ENCODE data around the gene ICE1. TPM values are rescaled to one million over a fixed set of nuclear protein-coding genes. Genes with fewer than 3 reads are reported as not detected.

The ICE1 gene
- total and polyA plus RNA-seq, 9 of the 15 experiments (the other 6 are each of a cell fraction or from before 2014, with no cell fraction given), result 4.9 to 47.4 (median 28.2) TPM

GRCh38 chr5:5524327-5524726 is 101.8 kb downstream of the ICE1 start:
- Histone ChIP-seq H3K4me2 (ENCODE audit: insufficient read depth, low read length) (no peak overlapping the region), H3K27me3 (ENCODE audit: control insufficient read depth in 2 of 2, insufficient read depth in 2 of 2, low read length in 2 of 2) (no peaks in the 10 kb centered on the region; a peak in 1 of 5 replicates), H3K9ac (ENCODE audit: insufficient read depth in 1 of 2, low read depth in 2 of 2, low read length in 2 of 2) (no peak overlapping the region), H3K79me2 (ENCODE audit: control insufficient read depth, insufficient read depth, low read length) (no peaks in the 10 kb centered on the region), H3K9me3 (replicated peaks; ENCODE audit: control insufficient read depth, insufficient read depth, low read depth, low read length) (no peaks in the 10 kb centered on the region), H3K27ac (ENCODE audit: extremely low read depth, low read depth, low read length) (no peak overlapping the region), H3K36me3 (ENCODE audit: control insufficient read depth, insufficient read depth, low read length) (no peaks in the 10 kb centered on the region), H3K4me3 (no peak overlapping the region), H2AFZ (ENCODE audit: low read depth, low read length) (0 out of 2 replicates have a peak overlapping the region, but pooled peaks have one; percentile 35), H4K20me1 (replicated peaks; ENCODE audit: control insufficient read depth, insufficient read depth, low read length) (no peaks in the 10 kb centered on the region), H3K4me1 (replicated peaks in 1 of 2; ENCODE audit: control insufficient read depth in 2 of 2, insufficient read depth in 2 of 2, low read length in 2 of 2) (no peaks in the 10 kb centered on the region), H3K9me1 (ENCODE audit: control insufficient read depth, insufficient read depth, low read length) (no peaks in the 10 kb centered on the region)
- intact Hi-C loops (cut with micrococcal nuclease) (no loop called here), in situ Hi-C loops (cut with MboI) (no loop called here)
- no TSS peak for BruUV-seq (replicated peaks)
- FAIRE-seq, result no peak
- POLR2A ChIA-PET, result no interaction called here
- CTCF ChIA-PET (ENCODE audit: low intra/inter-chr PET ratio), result no interaction called here
- TF ChIP-seq NR2C2 (CRISPR knock-in tag; IDR thresholded peaks at IDR 0.05), result no peak
- TF ChIP-seq NR2C2 (tag; IDR thresholded peaks at IDR 0.05), result no peak
- TF ChIP-seq ESRRB (CRISPR knock-in tag; IDR thresholded peaks at IDR 0.05; ENCODE audit: borderline replicate concordance), result no peak
- no peak for TF ChIP-seq MNT (conservative IDR thresholded peaks at IDR 0.05)
- TF ChIP-seq GTF2E2 (tag; IDR thresholded peaks at IDR 0.05), result no peak
- TF ChIP-seq SOX6 (IDR thresholded peaks at IDR 0.05), result no peak
- TF ChIP-seq ADNP (tag; IDR thresholded peaks at IDR 0.05), result no peak
- no peak for TF ChIP-seq POLR2AphosphoS2 (IDR thresholded peaks at IDR 0.05; ENCODE audit: low read length)
- no peak for TF ChIP-seq SRSF9 (IDR thresholded peaks at IDR 0.05; ENCODE audit: borderline replicate concordance, low read depth, low read length)
- no peak for TF ChIP-seq MAFK (IDR thresholded peaks at IDR 0.05; ENCODE audit: low read length)
- TF ChIP-seq GTF2F1 (IDR thresholded peaks at IDR 0.05; ENCODE audit: low read depth, low read length), result no peak
- TF ChIP-seq RAD51 (IDR thresholded peaks at IDR 0.05; ENCODE audit: borderline replicate concordance, low read depth), result no peak
- no peak for TF ChIP-seq HMBOX1 (IDR thresholded peaks at IDR 0.05)
- TF ChIP-seq SP2 (IDR thresholded peaks at IDR 0.05; ENCODE audit: extremely low read depth, low read depth, low read length, poor library complexity, severe bottlenecking), result no peak
- TF ChIP-seq L3MBTL2 (IDR thresholded peaks at IDR 0.05), result no peak
- no peak for TF ChIP-seq MTA3 (IDR thresholded peaks at IDR 0.05; ENCODE audit: borderline replicate concordance)
- TF ChIP-seq RHOXF2B (CRISPR knock-in tag; conservative IDR thresholded peaks at IDR 0.05), result no peak
- TF ChIP-seq SREBF1 (IDR thresholded peaks at IDR 0.05; ENCODE audit: borderline replicate concordance, low read depth, low read length), result no peak
- TF ChIP-seq PTTG1 (tag; IDR thresholded peaks at IDR 0.05; ENCODE audit: low read depth), result no peak
- ATAC-seq, result no peak
- WGBS (ENCODE audit: insufficient coverage, low coverage, missing lambda C conversion rate), result 8% methylated on average over 3 of the region's 3 CpGs
- DNase-seq (ENCODE audit: extremely low read depth in 1 of 4, low spot score in 3 of 4), result no peak

Measured in K562 (cell line).